Right ventricle myocardium superior (tissue), 1 donor: Measurements from ENCODE around the gene IMP3. TPM values are rescaled to one million over a fixed set of nuclear protein-coding genes. Genes with fewer than 3 reads are reported as not detected.

Experiments used
- ATAC-seq: fragments of 200-7000 bp; cut with Tn5 transposase; one replicate; pipeline ENCODE4 v1.9.1; 2020; ENCODE audit warnings: mild to moderate bottlenecking; ENCODE audit not compliant: poor library complexity
- DNase-seq: peaks from one replicate; pipeline ENCODE4 v3.0.0-alpha.2; 2020
- intact Hi-C: fragments of 100-400 bp; cut with DNase I; formaldehyde crosslinking; loops from one replicate; pipeline ENCODE4 v1.11.2; 2022
- total RNA-seq: library from RNA; stranded (reverse); fragmentation: NEBNext Ultra II Directional; extraction: Animal tissue kit (Norgen Biotek cat#: 25700); gene quantifications from one replicate; pipeline ENCODE4 v1.2.1, GENCODE V29; 2021
- donor health status: DM: no; HTN: yes; CAD: no; lungs with severe emphysema.

The IMP3 gene
- total RNA-seq, 1 donor from 2014 or later, result 41.7 TPM

- DNase-seq, result no peak
Measured at GRCh38 chr15:75656331-75656730, 16.3 kb upstream of the IMP3 start.

GRCh38 chr15:75655931-75656330 lies 15.9 kb upstream of the IMP3 start:
- no peak for DNase-seq
- intact Hi-C loops, result no loop called here
- no peak for ATAC-seq

More at GRCh38 chr15:75656331-75656730, 16.3 kb upstream of the IMP3 start:
- intact Hi-C loops, result no loop called here
- no peak for ATAC-seq

GRCh38 chr15:75654201-75654907 lies 14.3 kb upstream of the IMP3 start:
- ATAC-seq, result no peak
- intact Hi-C loops, result no loop called here
- DNase-seq, result no peak

GRCh38 chr15:75653347-75653913 lies 13.4 kb upstream of the IMP3 start:
- DNase-seq (peak; percentile 51), ATAC-seq (no peak)
- intact Hi-C loops, result no loop called here

GRCh38 chr15:75651810-75652543 lies 12.0 kb upstream of the IMP3 start:
- ATAC-seq, result no peak
- DNase-seq, result no peak
- intact Hi-C loops, result no loop called here

GRCh38 chr15:75650908-75651809 lies 11.1 kb upstream of the IMP3 start:
- ATAC-seq (no peak), DNase-seq (peak; percentile 80)
- intact Hi-C loops, result no loop called here

GRCh38 chr15:75649848-75650247 lies 9.8 kb upstream of the IMP3 start:
- ATAC-seq, result no peak
- DNase-seq, result no peak
- intact Hi-C loops, result no loop called here

- DNase-seq (no peak), ATAC-seq (no peak)
- intact Hi-C loops, result no loop called here
Measured at GRCh38 chr15:75649045-75649761, 9.2 kb upstream of the IMP3 start.

- ATAC-seq (peak; percentile 45), DNase-seq (peak; percentile 70)
- intact Hi-C loops, result no loop called here
Measured at GRCh38 chr15:75648156-75649000, 8.4 kb upstream of the IMP3 start.

GRCh38 chr15:75647370-75648155 lies 7.5 kb upstream of the IMP3 start, which contains the start of gene SNX33:
SNX33 (plus strand) TSS chr15:75647912; CDS start chr15:75649103, 1,191 bp downstream.
- ATAC-seq (peak; percentile 90), DNase-seq (peak; percentile 89)
- intact Hi-C loops, result no loop called here

- peak; percentile 71 for DNase-seq
- intact Hi-C loops, result no loop called here
- ATAC-seq, result peak; percentile 33
Measured at GRCh38 chr15:75646944-75647364, 6.9 kb upstream of the IMP3 start.

GRCh38 chr15:75646112-75646943 lies 6.3 kb upstream of the IMP3 start:
- ATAC-seq (no peak), DNase-seq (no peak)
- intact Hi-C loops, result no loop called here

GRCh38 chr15:75644376-75644775 lies 4.4 kb upstream of the IMP3 start:
- DNase-seq (no peak), ATAC-seq (no peak)
- intact Hi-C loops, result no loop called here

- no peak for DNase-seq
- no peak for ATAC-seq
- intact Hi-C loops, result no loop called here
Measured at GRCh38 chr15:75641603-75642002, 1.6 kb upstream of the IMP3 start.

GRCh38 chr15:75641179-75641503 lies 1.1 kb upstream of the IMP3 start:
- intact Hi-C loops, result no loop called here
- no peak for DNase-seq
- no peak for ATAC-seq
